H1 (cell line): ENCODE data around the gene SLC9A4.

Source experiments
- HDAC2 ChIP-seq, 2 experiments: fragments of 300-600 bp in 1 of 2; sonication (generic) in 1 of 2; IDR thresholded peaks; 2 replicates each; pipeline ENCODE4 v1.6.1; 2011 to 2012; ENCODE audit warnings: low read depth in 2 of 2, low read length in 2 of 2, mild to moderate bottlenecking in 2 of 2, moderate library complexity in 2 of 2, borderline replicate concordance in 1 of 2, inconsistent platforms in 1 of 2
- PHF8 ChIP-seq: fragments of 200-600 bp; sonication (generic); conservative IDR thresholded peaks from 2 replicates; pipeline ENCODE4 v1.7.1; 2012; ENCODE audit warnings: low read depth, mild to moderate bottlenecking, inconsistent platforms, low read length, moderate library complexity
- POLR2A ChIP-seq, 2 experiments: IDR thresholded peaks; 1 replicate in 1 of 2; 2 replicates in 1 of 2; pipeline ENCODE4 v1.6.1; 2011; ENCODE audit warnings: low read depth in 2 of 2, low read length in 2 of 2, mild to moderate bottlenecking in 2 of 2; ENCODE audit errors: control extremely low read depth in 1 of 2
- TF ChIP-seq, protein P1 (sequence below): IDR thresholded peaks from 2 replicates; pipeline ENCODE4 v1.6.1; 2011; ENCODE audit warnings: low read length, improper control_type of control experiment

DNA sequence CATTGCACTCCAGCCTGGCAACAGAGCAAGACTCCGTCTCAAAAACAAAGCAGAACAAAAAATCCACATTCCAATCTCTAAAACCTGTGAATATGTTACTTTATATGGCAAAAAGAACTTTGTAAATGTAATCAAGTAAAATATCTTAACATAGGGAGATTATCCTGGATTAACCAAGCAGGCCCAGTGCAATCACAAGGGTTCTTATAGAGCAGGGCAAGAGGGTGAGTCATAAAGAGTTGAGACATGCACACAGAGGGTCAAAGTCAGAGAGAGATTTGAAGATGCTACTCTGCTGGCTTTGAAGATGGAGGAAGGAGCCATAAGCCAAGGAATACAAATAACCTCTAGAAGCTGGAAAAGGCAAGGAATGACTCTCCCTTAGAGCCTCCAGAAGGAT is 85.4 kb downstream of the SLC9A4 start:
- TF ChIP-seq HDAC2 (IDR thresholded peaks at IDR 0.05; ENCODE audit: borderline replicate concordance in 1 of 2, low read depth in 2 of 2, low read length in 2 of 2) (no peak), PHF8 (no peak), POLR2A (IDR thresholded peaks at IDR 0.05; ENCODE audit: control extremely low read depth in 1 of 2, low read depth in 2 of 2, low read length in 2 of 2) (no peak)
- TF ChIP-seq, protein P1, sequence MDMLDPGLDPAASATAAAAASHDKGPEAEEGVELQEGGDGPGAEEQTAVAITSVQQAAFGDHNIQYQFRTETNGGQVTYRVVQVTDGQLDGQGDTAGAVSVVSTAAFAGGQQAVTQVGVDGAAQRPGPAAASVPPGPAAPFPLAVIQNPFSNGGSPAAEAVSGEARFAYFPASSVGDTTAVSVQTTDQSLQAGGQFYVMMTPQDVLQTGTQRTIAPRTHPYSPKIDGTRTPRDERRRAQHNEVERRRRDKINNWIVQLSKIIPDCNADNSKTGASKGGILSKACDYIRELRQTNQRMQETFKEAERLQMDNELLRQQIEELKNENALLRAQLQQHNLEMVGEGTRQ = no peak
